ENCODE results near the gene STX18. TPM values are rescaled to one million over a fixed set of nuclear protein-coding genes. Genes with fewer than 3 reads are reported as not detected.

Gene STX18
- total and polyA plus RNA-seq, 8 donors, result 18.6 to 60.6 (median 51.9) TPM

DNA sequence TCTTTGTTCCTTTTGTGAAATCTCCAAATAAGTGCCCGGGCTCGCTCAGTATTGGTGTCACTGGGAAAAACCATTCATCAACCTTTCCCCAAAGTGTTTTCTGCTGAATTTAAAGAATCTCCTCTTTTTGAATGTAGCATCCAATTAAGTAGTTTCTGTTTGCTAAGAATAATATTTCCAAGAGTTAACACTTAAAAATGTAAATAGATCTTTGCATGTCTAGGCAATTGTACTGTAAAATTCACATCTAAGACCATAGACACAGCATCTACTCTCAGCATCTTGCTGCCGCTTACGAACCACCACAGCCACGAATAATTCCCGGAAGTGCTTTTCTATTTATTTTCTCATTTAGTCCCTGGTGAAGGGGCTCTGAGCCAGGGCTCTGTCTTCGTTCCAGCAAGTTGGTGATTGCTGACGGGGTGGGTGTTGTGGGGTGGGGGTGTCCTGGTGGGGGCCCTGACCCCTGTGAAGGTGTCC, 153.5 kb downstream of the STX18 start:
- Histone ChIP-seq H3K36me3 (no peaks in the 10 kb centered on the region), H3K27me3 (peaks cover 45 to 98% of the 10 kb centered on the region in 2 donors), H3K4me1 (peaks cover 12 to 27% of the 10 kb centered on the region in 2 donors), H3K9me3 (no peaks in the 10 kb centered on the region), H3K4me3 (no peak overlapping the region), H3K27ac (no peak overlapping the region)
- no peak for ATAC-seq
- intact Hi-C loops (cut with DNase I), result no loop called here
- TF ChIP-seq CTCF (IDR thresholded peaks at IDR 0.05), result no peak
- no peak for DNase-seq

DNA sequence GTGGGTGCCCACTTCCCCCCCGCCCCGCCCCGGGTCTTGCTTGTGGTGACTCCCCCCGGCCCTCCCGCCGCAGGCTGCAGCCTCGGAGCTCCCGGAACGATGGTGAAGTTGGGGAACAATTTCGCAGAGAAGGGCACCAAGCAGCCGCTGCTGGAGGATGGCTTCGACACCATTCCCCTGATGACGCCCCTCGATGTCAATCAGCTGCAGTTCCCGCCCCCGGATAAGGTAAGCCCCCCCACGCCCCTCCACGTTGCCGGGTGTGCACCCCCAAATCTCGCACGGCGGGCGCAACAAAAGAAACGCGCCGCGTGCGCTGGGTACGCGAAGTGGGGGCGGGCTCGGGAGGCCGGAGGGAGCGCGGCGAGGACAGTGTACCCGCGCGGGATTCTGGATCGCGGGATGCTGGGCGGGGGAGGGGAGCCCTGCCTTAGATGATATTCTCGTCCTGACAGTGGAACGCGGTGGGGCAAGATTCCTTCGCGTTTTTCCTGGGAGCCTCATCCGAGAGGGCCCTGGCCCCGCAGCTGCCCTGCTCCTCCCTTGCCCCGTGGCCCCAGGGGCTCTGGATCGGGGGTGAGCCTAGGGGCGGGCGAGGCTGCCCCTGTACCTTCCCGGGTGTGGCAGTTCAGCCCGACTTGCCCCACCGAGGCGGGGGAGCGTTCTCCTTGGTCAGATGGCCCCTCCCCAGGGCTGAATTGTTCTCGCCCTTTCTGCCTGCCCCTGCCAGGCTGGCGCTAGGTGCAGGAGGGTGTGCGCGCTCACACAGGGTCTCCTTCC, 154.1 kb downstream of the STX18 start:
- TF ChIP-seq CTCF (IDR thresholded peaks at IDR 0.05), result no peak
- no peaks in the 10 kb centered on the region for H3K36me3 ChIP-seq
- no peak overlapping the region for H3K27ac ChIP-seq
- DNase-seq (no peak), ATAC-seq (peak; percentile 6)
- intact Hi-C loops (cut with DNase I), result no loop called here
- peaks cover 45 to 98% of the 10 kb centered on the region in 2 donors for H3K27me3 ChIP-seq
- H3K4me3 ChIP-seq, result peak overlapping the region; percentile 22 to 29
- H3K9me3 ChIP-seq, result no peaks in the 10 kb centered on the region
- H3K4me1 ChIP-seq, result peaks cover 12 to 27% of the 10 kb centered on the region in 2 donors

GRCh38 chr4:4386736-4387392, 155.0 kb downstream of the STX18 start, which contains the start of gene NSG1:
Gene NSG1 (plus strand): TSS chr4:4387102. CDS start chr4:4387630, 528 bp downstream.
- H3K9me3 ChIP-seq, result no peaks in the 10 kb centered on the region
- ATAC-seq (peak; percentile 55), DNase-seq (peak in 2 of 4 donors; percentile 23 to 48)
- H3K4me1 ChIP-seq, result peaks cover 12 to 27% of the 10 kb centered on the region in 2 donors
- peaks cover 45 to 94% of the 10 kb centered on the region in 2 donors for H3K27me3 ChIP-seq
- intact Hi-C loops (cut with DNase I), result no loop called here
- no peaks in the 10 kb centered on the region for H3K36me3 ChIP-seq
- no peak within 1 kb of the TSS for H3K27ac ChIP-seq
- no peak for TF ChIP-seq CTCF (IDR thresholded peaks at IDR 0.05)
- H3K4me3 ChIP-seq, result peak within 1 kb of the TSS; percentile 22 to 29

DNA sequence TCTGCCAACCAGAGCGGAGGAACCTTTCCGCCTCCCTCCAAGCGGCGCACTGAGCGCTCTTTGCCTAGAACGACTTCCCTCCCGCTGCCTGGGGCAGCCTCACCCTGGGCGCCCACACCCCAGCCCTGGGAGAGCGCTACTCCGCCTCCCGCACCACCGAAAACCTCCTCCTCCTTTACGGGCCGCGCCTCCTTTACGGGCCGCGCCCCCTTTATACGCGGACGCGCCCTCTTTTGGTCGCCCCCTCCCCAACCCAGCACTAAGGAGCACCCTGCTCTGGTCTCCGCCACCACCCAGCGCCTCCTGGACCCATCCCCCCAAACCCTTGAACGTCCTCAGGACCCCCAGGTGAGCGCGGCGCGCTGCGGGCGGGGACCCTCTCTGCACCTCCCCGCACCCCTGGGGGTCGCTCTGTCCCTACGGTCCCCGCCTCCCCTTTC, 155.5 kb downstream of the STX18 start:
- Histone ChIP-seq H3K4me3 (peak overlapping the region; percentile 22 to 29), H3K9me3 (no peaks in the 10 kb centered on the region), H3K27me3 (peaks cover 45 to 96% of the 10 kb centered on the region in 2 donors), H3K36me3 (no peaks in the 10 kb centered on the region), H3K27ac (no peak overlapping the region), H3K4me1 (peaks cover 12 to 27% of the 10 kb centered on the region in 2 donors)
- DNase-seq, result peak in 1 of 4 donors; percentile 47
- intact Hi-C loops (cut with DNase I), result no loop called here
- TF ChIP-seq CTCF (IDR thresholded peaks at IDR 0.05), result no peak
- ATAC-seq, result peak; percentile 43
